ENCODE results near the gene TALDO1.

Gene TALDO1

GRCh38 chr11:699116-699508 is 48.2 kb upstream of the TALDO1 start:
- Histone ChIP-seq H3K79me2 (ENCODE audit: insufficient read depth, low read length) (peaks cover 26% of the 10 kb centered on the region), H3F3A (ENCODE audit: low read depth) (0 out of 2 replicates have a peak, but pooled peaks cover 4% of the 10 kb centered on the region), H2AFZ (ENCODE audit: low read length) (no peak overlapping the region), H3K9ac (ENCODE audit: low read depth, low read length, poor library complexity, severe bottlenecking) (no peak overlapping the region), H3K27me3 (ENCODE audit: insufficient read depth, low read length, poor library complexity, severe bottlenecking) (no peaks in the 10 kb centered on the region), H3K36me3 (ENCODE audit: insufficient read depth, low read length) (no peaks in the 10 kb centered on the region), H3K4me2 (ENCODE audit: low read depth, low read length, poor library complexity, severe bottlenecking) (no peak overlapping the region), H3K9me3 (ENCODE audit: insufficient read depth, low read depth, low read length) (no peaks in the 10 kb centered on the region), H3K4me1 (ENCODE audit: insufficient read depth, low read length, poor library complexity, severe bottlenecking) (peaks cover 41% of the 10 kb centered on the region), H3K9me2 (replicated peaks; ENCODE audit: low read depth, low read length) (no peaks in the 10 kb centered on the region), H4K20me1 (ENCODE audit: insufficient read depth, low read length, poor library complexity, severe bottlenecking) (no peaks in the 10 kb centered on the region), H3K4me3 (ENCODE audit: low read length, poor library complexity, severe bottlenecking) (no peak overlapping the region)
- TF ChIP-seq CTCF (conservative IDR thresholded peaks at IDR 0.05; ENCODE audit: low read length): no peak
- no peak for TF ChIP-seq EZH2phosphoT487 (IDR thresholded peaks at IDR 0.05; ENCODE audit: borderline replicate concordance)

DNA sequence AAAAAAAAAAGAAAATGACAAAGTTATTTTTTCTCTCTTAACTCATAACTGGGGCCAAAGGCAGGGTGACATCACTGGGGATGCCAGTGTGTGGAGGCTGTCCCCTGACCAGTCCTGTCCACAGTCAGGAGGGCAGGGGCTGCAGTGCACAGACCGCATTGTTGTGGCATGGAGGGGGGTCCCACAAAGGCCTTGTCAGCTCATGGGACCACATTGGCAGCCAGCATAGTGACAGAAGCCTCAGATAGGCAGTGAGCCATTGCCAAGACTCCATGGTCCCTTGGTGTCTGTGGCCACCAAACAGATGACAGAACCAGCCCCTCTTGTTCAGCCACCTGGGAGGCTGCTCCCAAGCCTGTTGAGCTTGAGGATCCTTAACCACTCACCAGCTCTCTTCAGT is 47.5 kb upstream of the TALDO1 start:
- no peak overlapping the region for H2AFZ ChIP-seq (ENCODE audit: low read length)
- H4K20me1 ChIP-seq (ENCODE audit: insufficient read depth, low read length, poor library complexity, severe bottlenecking): no peaks in the 10 kb centered on the region
- no peaks in the 10 kb centered on the region for H3K27me3 ChIP-seq (ENCODE audit: insufficient read depth, low read length, poor library complexity, severe bottlenecking)
- TF ChIP-seq EZH2phosphoT487 (IDR thresholded peaks at IDR 0.05; ENCODE audit: borderline replicate concordance): no peak
- TF ChIP-seq CTCF (conservative IDR thresholded peaks at IDR 0.05; ENCODE audit: low read length): no peak
- H3K4me2 ChIP-seq (ENCODE audit: low read depth, low read length, poor library complexity, severe bottlenecking): no peak overlapping the region
- H3K4me1 ChIP-seq (ENCODE audit: insufficient read depth, low read length, poor library complexity, severe bottlenecking): peaks cover 43% of the 10 kb centered on the region
- no peaks in the 10 kb centered on the region for H3K9me3 ChIP-seq (ENCODE audit: insufficient read depth, low read depth, low read length)
- H3K9ac ChIP-seq (ENCODE audit: low read depth, low read length, poor library complexity, severe bottlenecking): no peak overlapping the region
- no peaks in the 10 kb centered on the region for H3K36me3 ChIP-seq (ENCODE audit: insufficient read depth, low read length)
- no peak overlapping the region for H3K4me3 ChIP-seq (ENCODE audit: low read length, poor library complexity, severe bottlenecking)
- H3F3A ChIP-seq (ENCODE audit: low read depth): 0 out of 2 replicates have a peak, but pooled peaks cover 4% of the 10 kb centered on the region
- peaks cover 20% of the 10 kb centered on the region for H3K79me2 ChIP-seq (ENCODE audit: insufficient read depth, low read length)
- H3K9me2 ChIP-seq (replicated peaks; ENCODE audit: low read depth, low read length): no peaks in the 10 kb centered on the region

DNA sequence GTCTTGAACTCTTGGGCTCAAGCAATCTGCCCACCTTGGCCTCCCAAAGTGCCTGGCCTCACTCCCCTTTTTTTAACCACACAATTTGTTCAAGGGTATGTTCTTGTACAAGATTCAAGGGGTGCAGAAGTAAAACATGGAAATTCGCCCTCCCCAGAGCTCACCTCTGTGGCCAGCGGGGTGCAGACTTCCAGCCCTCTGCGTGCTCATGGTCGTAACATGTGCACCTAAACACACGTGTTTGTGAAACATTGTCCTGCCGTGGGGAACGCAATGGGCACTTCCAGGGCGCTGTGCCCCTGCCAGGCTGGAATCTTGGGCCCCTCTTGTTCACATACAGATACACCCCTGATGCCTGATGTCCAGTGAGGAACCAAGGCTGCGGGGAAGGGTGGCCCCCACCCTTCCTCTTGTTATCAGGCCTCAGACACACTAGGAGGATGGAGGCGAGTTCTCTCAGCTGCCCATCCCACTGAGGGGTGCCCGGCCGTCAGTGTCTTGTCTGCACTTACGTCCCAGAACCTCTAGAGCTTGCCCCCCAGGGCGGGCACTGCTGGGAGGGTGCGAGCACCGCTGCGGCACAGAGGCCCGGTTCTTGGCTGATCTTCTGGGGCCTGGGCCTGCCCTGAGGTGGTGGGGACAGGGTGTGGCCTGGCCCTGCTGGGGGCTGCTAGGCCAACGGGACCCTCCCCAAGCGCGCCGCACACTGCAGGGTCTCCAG is 45.4 kb upstream of the TALDO1 start:
- Histone ChIP-seq H3K79me2 (ENCODE audit: insufficient read depth, low read length) (peaks cover 12% of the 10 kb centered on the region; the same call in 1 of the 2 replicates), H3K9me3 (ENCODE audit: insufficient read depth, low read depth, low read length) (no peaks in the 10 kb centered on the region), H3K4me2 (ENCODE audit: low read depth, low read length, poor library complexity, severe bottlenecking) (no peak overlapping the region), H3K9me2 (replicated peaks; ENCODE audit: low read depth, low read length) (no peaks in the 10 kb centered on the region), H2AFZ (ENCODE audit: low read length) (no peak overlapping the region), H3K4me3 (ENCODE audit: low read length, poor library complexity, severe bottlenecking) (no peak overlapping the region), H4K20me1 (ENCODE audit: insufficient read depth, low read length, poor library complexity, severe bottlenecking) (no peaks in the 10 kb centered on the region), H3K36me3 (ENCODE audit: insufficient read depth, low read length) (no peaks in the 10 kb centered on the region), H3K9ac (ENCODE audit: low read depth, low read length, poor library complexity, severe bottlenecking) (no peak overlapping the region), H3K4me1 (ENCODE audit: insufficient read depth, low read length, poor library complexity, severe bottlenecking) (peaks cover 43% of the 10 kb centered on the region), H3K27me3 (ENCODE audit: insufficient read depth, low read length, poor library complexity, severe bottlenecking) (no peaks in the 10 kb centered on the region), H3F3A (ENCODE audit: low read depth) (0 out of 2 replicates have a peak, but pooled peaks cover 4% of the 10 kb centered on the region)
- TF ChIP-seq EZH2phosphoT487 (IDR thresholded peaks at IDR 0.05; ENCODE audit: borderline replicate concordance) (no peak), CTCF (conservative IDR thresholded peaks at IDR 0.05; ENCODE audit: low read length) (no peak)

All from Loucy (cell line).